ENCODE data around the gene WDR86.

- TF ChIP-seq CTCF (IDR thresholded peaks at IDR 0.05) (no peak), ZBTB43 (CRISPR knock-in tag; IDR thresholded peaks at IDR 0.05) (no peak), ELF4 (CRISPR knock-in tag; IDR thresholded peaks at IDR 0.05; ENCODE audit: low read depth) (no peak), NFYB (CRISPR knock-in tag; conservative IDR thresholded peaks at IDR 0.05; ENCODE audit: low read depth) (no peak), CREB1 (CRISPR knock-in tag; IDR thresholded peaks at IDR 0.05) (no peak), HMGA2 (CRISPR knock-in tag; IDR thresholded peaks at IDR 0.05) (no peak)
These were observed 38.6 kb downstream of the WDR86 start for GRCh38 chr7:151371266-151371665.
